CD4-positive, alpha-beta T cell (primary cell): ENCODE measurements around the gene SDF4. TPM values are rescaled to one million over a fixed set of nuclear protein-coding genes. Genes with fewer than 3 reads are reported as not detected.

ENCODE experiments used
- ATAC-seq: fragments of 200-7000 bp; cut with Tn5 transposase; one replicate; pipeline ENCODE4 v1.10.0; 2022; ENCODE audit warnings: mild to moderate bottlenecking; ENCODE audit not compliant: poor library complexity
- CTCF ChIA-PET: fragments of 350-600 bp; sonication (Branson Sonifier 250); formaldehyde crosslinking; loops from one replicate; lab custom pipeline; 2021; ENCODE audit warnings: antibody characterized with exemption, inconsistent platforms; lab: Charles Lee
- POLR2A ChIA-PET: fragments of 350-600 bp; sonication (Branson Sonifier 250); formaldehyde crosslinking; loops from one replicate; lab custom pipeline; 2021; ENCODE audit warnings: antibody characterized with exemption, inconsistent platforms; lab: Charles Lee
- DNase-seq, 14 experiments: peaks; one replicate each; pipeline ENCODE4 v3.0.0-alpha.2; 2013 to 2020; ENCODE audit warnings: mixed read lengths in 2 of 14
- H3K27ac ChIP-seq, 2 donors: one replicate each; pipeline versions ENCODE4 v1.5.1 to v1.7.0; 2013; ENCODE audit warnings: low read length in 2 of 2, low read depth in 1 of 2, mild to moderate bottlenecking in 1 of 2
- H3K27me3 ChIP-seq, 2 experiments: 1 replicate in 1 of 2; 2 replicates in 1 of 2; pipeline versions ENCODE4 v1.6.1 to v1.7.0; 2013; ENCODE audit warnings: low read length in 2 of 2, control low read depth in 1 of 2, mild to moderate bottlenecking in 1 of 2, moderate library complexity in 1 of 2; ENCODE audit not compliant: insufficient read depth in 2 of 2, control insufficient read depth in 1 of 2
- H3K36me3 ChIP-seq: one replicate; pipeline ENCODE4 v1.6.1; 2013; ENCODE audit warnings: low read length, control low read depth; ENCODE audit not compliant: insufficient read depth
- H3K4me1 ChIP-seq: one replicate; pipeline ENCODE4 v1.6.1; 2013; ENCODE audit warnings: low read length, control low read depth; ENCODE audit not compliant: insufficient read depth
- H3K4me3 ChIP-seq: one replicate; pipeline ENCODE4 v1.5.1; 2013; ENCODE audit warnings: mild to moderate bottlenecking, low read length, moderate library complexity
- H3K9me3 ChIP-seq, 2 experiments: 1 replicate in 1 of 2; 2 replicates in 1 of 2; pipeline versions ENCODE4 v1.6.1 to v1.7.0; 2013; ENCODE audit warnings: low read length in 2 of 2, mild to moderate bottlenecking in 2 of 2, control low read depth in 1 of 2, moderate library complexity in 1 of 2; ENCODE audit not compliant: control insufficient read depth in 1 of 2, insufficient read depth in 1 of 2
- H3K27ac Mint-ChIP-seq: one replicate; pipeline ENCODE4 v1.8.0; 2020; ENCODE audit warnings: mixed read lengths
- H3K27me3 Mint-ChIP-seq: one replicate; pipeline ENCODE4 v1.8.0; 2021; ENCODE audit warnings: mixed read lengths
- H3K36me3 Mint-ChIP-seq: one replicate; pipeline ENCODE4 v1.8.0; 2021; ENCODE audit warnings: low read depth, mixed read lengths
- H3K4me1 Mint-ChIP-seq: one replicate; pipeline ENCODE4 v1.8.0; 2021; ENCODE audit warnings: low read depth, mixed read lengths
- H3K4me3 Mint-ChIP-seq: one replicate; pipeline ENCODE4 v1.8.0; 2020; ENCODE audit warnings: mild to moderate bottlenecking, mixed read lengths
- H3K9me3 Mint-ChIP-seq: one replicate; pipeline ENCODE4 v1.8.0; 2020; ENCODE audit warnings: mixed read lengths
- CTCF ChIP-seq: fragments of 200-600 bp; IDR thresholded peaks from one replicate; pipeline ENCODE4 v1.8.0; 2022; ENCODE audit warnings: antibody characterized with exemption, mild to moderate bottlenecking
- intact Hi-C, 2 experiments: fragments of 100-400 bp; cut with DNase I in 1 of 2; cut with micrococcal nuclease in 1 of 2; formaldehyde crosslinking; loops; one replicate each; pipeline versions ENCODE4 v1.15.1 to v1.9.0; 2023 to 2025; cut with DNase I, micrococcal nuclease
- total RNA-seq, 174 experiments: library from RNA in 2 of 174; stranded (reverse) in 2 of 174; gene quantifications; one replicate each; pipeline ENCODE4 v1.2.3 and lab custom pipeline; 2021 to 2026

Gene SDF4
- total RNA-seq, 2 experiments from 2014 or later: 66.3 to 71.0 TPM

- Mint-ChIP-seq H3K27me3 (no peaks in the 10 kb centered on the region), H3K4me3 (peak overlapping the region; percentile 96), H3K27ac (peak overlapping the region; percentile 90), H3K9me3 (no peaks in the 10 kb centered on the region), H3K36me3 (peaks cover 41% of the 10 kb centered on the region), H3K4me1 (peaks cover 23% of the 10 kb centered on the region)
- DNase-seq (peak in 1 of 14 experiments; percentile 30), ATAC-seq (no peak)
- Histone ChIP-seq H3K27ac (peak overlapping the region; percentile 44 to 87), H3K36me3 (peaks cover 42% of the 10 kb centered on the region), H3K4me1 (peaks cover 68% of the 10 kb centered on the region), H3K9me3 (no peaks in the 10 kb centered on the region), H3K4me3 (peak overlapping the region; percentile 88), H3K27me3 (no peaks in the 10 kb centered on the region)
- ChIA-PET CTCF (interaction anchor here (2.3 kb wide), 1 partner anchor 109 kb away, joined by 8 read pairs; no protein-coding TSS in a partner anchor), POLR2A (interaction anchor here (0.7 to 2.5 kb wide), 5 partner anchors 15 to 272 kb away, joined by 3 to 9 read pairs (median 4); partner anchors contain the start of gene NOC2L)
- no peak for TF ChIP-seq CTCF
- intact Hi-C loops: loop anchor here (1.0 to 2.0 kb wide), 2 partner anchors 42 to 114 kb away; partner anchors contain the start of genes C1orf159 (in 1 of the 2) and UBE2J2 (in 1 of the 2)
Observed at GRCh38 chr1:1230656-1231399, 973 bp downstream of the SDF4 start.

GRCh38 chr1:1229770-1230169, 2.0 kb downstream of the SDF4 start:
- Mint-ChIP-seq H3K9me3 (no peaks in the 10 kb centered on the region), H3K36me3 (peaks cover 51% of the 10 kb centered on the region), H3K4me3 (peak overlapping the region; percentile 76), H3K27me3 (no peaks in the 10 kb centered on the region), H3K4me1 (peaks cover 23% of the 10 kb centered on the region), H3K27ac (peak overlapping the region; percentile 14)
- intact Hi-C loops: loop anchor here in 1 of 2 experiments (2.0 kb wide), 1 partner anchor 113 kb away; the partner anchor contains the start of gene C1orf159
- H3K9me3 ChIP-seq: no peaks in the 10 kb centered on the region
- ChIA-PET CTCF (interaction anchor here (2.3 kb wide), 1 partner anchor 108 kb away, joined by 8 read pairs; no protein-coding TSS in a partner anchor), POLR2A (interaction anchor here (1.0 kb wide), 1 partner anchor 12 kb away, joined by 3 read pairs; no protein-coding TSS in a partner anchor)
- peaks cover 69% of the 10 kb centered on the region for H3K4me1 ChIP-seq
- no peak overlapping the region for H3K27ac ChIP-seq
- no peak overlapping the region for H3K4me3 ChIP-seq
- no peak for DNase-seq
- no peak for TF ChIP-seq CTCF
- H3K36me3 ChIP-seq: peaks cover 51% of the 10 kb centered on the region
- ATAC-seq: no peak
- H3K27me3 ChIP-seq: no peaks in the 10 kb centered on the region

DNA sequence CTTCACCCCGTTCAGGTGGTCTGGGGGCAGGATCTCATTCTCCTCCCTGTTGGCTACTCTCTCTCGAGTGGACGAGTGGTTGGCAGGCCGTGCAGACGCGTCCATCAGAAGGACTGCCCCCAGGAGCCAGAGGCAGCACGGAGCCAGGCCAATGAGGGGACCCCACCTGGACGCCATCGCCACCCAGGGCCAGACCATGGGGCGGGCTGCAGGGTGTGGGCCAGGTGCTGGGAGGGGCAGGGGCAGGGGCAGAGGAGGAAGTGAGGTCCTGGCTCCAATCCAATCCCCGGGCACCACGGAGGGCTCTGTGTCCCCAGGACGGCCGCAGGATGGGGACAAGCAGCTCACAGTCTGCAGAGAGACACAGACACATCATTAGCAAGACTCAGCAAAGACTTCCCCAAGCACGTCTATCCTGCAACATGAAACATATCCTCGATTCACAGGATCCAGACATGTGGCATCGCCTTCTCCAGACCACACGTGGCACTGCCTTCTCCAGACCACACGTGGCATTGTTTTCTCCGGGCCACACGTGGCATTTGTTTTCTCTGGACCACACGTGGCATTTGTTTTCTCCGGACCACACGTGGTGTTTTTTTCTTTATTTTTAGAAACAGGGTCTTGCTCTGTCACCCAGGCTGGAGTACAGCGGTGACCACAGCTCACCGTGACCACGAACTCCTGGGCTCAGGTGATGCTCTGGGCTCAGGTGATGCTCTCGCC, 3.0 kb downstream of the SDF4 start:
- H3K4me1 ChIP-seq: peaks cover 65% of the 10 kb centered on the region

More for the DNA sequence above, 3.0 kb downstream of the SDF4 start:
- no peak overlapping the region for H3K4me3 Mint-ChIP-seq
- Histone ChIP-seq H3K27ac (no peak overlapping the region), H3K36me3 (peaks cover 46% of the 10 kb centered on the region), H3K9me3 (no peaks in the 10 kb centered on the region), H3K27me3 (no peaks in the 10 kb centered on the region), H3K4me3 (no peak overlapping the region)
- H3K4me1 Mint-ChIP-seq: peaks cover 21% of the 10 kb centered on the region
- ATAC-seq (no peak), DNase-seq (no peak)
- POLR2A ChIA-PET: interaction anchor here (1.0 kb wide), 1 partner anchor 11 kb away, joined by 3 read pairs; no protein-coding TSS in a partner anchor
- H3K9me3 Mint-ChIP-seq: no peaks in the 10 kb centered on the region
- CTCF ChIA-PET: no interaction called here
- no peak for TF ChIP-seq CTCF
- intact Hi-C loops: no loop called here
- H3K27me3 Mint-ChIP-seq: no peaks in the 10 kb centered on the region
- peak overlapping the region; percentile 14 for H3K27ac Mint-ChIP-seq
- H3K36me3 Mint-ChIP-seq: peaks cover 60% of the 10 kb centered on the region
